ENCODE measurements around the gene RAB3C.

DNA sequence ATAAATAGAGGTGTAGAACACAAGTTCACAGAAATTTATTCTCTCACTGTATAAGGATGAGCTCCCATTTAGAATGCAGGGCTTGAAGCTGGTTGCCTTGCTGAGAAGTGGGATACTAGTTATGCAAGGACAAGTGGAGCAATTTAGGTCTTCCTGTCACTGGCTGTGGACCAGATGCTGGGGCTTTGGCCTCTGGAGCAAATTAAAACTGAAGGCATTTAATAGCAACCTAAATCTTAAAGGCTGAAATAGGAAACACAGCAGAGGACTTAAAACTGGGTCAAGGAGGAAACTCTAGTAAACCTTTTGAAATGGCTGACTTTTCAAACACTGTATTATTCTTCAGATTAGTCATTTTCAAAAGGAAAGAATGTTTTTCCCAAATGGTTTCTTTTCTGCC is 319.4 kb downstream of the RAB3C start:
- no peak for TF ChIP-seq POLR2AphosphoS5 (IDR thresholded peaks at IDR 0.05; ENCODE audit: low read depth)
- TF ChIP-seq, protein P1, sequence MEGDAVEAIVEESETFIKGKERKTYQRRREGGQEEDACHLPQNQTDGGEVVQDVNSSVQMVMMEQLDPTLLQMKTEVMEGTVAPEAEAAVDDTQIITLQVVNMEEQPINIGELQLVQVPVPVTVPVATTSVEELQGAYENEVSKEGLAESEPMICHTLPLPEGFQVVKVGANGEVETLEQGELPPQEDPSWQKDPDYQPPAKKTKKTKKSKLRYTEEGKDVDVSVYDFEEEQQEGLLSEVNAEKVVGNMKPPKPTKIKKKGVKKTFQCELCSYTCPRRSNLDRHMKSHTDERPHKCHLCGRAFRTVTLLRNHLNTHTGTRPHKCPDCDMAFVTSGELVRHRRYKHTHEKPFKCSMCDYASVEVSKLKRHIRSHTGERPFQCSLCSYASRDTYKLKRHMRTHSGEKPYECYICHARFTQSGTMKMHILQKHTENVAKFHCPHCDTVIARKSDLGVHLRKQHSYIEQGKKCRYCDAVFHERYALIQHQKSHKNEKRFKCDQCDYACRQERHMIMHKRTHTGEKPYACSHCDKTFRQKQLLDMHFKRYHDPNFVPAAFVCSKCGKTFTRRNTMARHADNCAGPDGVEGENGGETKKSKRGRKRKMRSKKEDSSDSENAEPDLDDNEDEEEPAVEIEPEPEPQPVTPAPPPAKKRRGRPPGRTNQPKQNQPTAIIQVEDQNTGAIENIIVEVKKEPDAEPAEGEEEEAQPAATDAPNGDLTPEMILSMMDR (conservative IDR thresholded peaks at IDR 0.05; ENCODE audit: low read depth in 2 of 2): no peak
- TF ChIP-seq, protein P2, sequence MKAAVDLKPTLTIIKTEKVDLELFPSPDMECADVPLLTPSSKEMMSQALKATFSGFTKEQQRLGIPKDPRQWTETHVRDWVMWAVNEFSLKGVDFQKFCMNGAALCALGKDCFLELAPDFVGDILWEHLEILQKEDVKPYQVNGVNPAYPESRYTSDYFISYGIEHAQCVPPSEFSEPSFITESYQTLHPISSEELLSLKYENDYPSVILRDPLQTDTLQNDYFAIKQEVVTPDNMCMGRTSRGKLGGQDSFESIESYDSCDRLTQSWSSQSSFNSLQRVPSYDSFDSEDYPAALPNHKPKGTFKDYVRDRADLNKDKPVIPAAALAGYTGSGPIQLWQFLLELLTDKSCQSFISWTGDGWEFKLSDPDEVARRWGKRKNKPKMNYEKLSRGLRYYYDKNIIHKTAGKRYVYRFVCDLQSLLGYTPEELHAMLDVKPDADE (IDR thresholded peaks at IDR 0.05): no peak
- TF ChIP-seq, protein P3, sequence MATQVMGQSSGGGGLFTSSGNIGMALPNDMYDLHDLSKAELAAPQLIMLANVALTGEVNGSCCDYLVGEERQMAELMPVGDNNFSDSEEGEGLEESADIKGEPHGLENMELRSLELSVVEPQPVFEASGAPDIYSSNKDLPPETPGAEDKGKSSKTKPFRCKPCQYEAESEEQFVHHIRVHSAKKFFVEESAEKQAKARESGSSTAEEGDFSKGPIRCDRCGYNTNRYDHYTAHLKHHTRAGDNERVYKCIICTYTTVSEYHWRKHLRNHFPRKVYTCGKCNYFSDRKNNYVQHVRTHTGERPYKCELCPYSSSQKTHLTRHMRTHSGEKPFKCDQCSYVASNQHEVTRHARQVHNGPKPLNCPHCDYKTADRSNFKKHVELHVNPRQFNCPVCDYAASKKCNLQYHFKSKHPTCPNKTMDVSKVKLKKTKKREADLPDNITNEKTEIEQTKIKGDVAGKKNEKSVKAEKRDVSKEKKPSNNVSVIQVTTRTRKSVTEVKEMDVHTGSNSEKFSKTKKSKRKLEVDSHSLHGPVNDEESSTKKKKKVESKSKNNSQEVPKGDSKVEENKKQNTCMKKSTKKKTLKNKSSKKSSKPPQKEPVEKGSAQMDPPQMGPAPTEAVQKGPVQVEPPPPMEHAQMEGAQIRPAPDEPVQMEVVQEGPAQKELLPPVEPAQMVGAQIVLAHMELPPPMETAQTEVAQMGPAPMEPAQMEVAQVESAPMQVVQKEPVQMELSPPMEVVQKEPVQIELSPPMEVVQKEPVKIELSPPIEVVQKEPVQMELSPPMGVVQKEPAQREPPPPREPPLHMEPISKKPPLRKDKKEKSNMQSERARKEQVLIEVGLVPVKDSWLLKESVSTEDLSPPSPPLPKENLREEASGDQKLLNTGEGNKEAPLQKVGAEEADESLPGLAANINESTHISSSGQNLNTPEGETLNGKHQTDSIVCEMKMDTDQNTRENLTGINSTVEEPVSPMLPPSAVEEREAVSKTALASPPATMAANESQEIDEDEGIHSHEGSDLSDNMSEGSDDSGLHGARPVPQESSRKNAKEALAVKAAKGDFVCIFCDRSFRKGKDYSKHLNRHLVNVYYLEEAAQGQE (IDR thresholded peaks at IDR 0.05; ENCODE audit: unreplicated experiment): no peak
- no peak for TF ChIP-seq JUNB (IDR thresholded peaks at IDR 0.05; ENCODE audit: unreplicated experiment)
- no peak for TF ChIP-seq ZNF331 (CRISPR knock-in tag; IDR thresholded peaks at IDR 0.05; ENCODE audit: low read depth)
- TF ChIP-seq EZH2 (IDR thresholded peaks at IDR 0.05; ENCODE audit: low read depth, unreplicated experiment): no peak
- TF ChIP-seq EZH2phosphoT487 (IDR thresholded peaks at IDR 0.05; ENCODE audit: unreplicated experiment): no peak
